Measurements from ENCODE around the gene UBE2D2. TPM values are rescaled to one million over a fixed set of nuclear protein-coding genes. Genes with fewer than 3 reads are reported as not detected.
"Not testable (repeated sequence)": the region's sequence is repeated elsewhere in the genome, so short reads cannot be mapped to it uniquely, and the experiment has no call there.

Gene UBE2D2
- total and polyA plus RNA-seq, 9 donors = 93.2 to 127 (median 111) TPM

DNA sequence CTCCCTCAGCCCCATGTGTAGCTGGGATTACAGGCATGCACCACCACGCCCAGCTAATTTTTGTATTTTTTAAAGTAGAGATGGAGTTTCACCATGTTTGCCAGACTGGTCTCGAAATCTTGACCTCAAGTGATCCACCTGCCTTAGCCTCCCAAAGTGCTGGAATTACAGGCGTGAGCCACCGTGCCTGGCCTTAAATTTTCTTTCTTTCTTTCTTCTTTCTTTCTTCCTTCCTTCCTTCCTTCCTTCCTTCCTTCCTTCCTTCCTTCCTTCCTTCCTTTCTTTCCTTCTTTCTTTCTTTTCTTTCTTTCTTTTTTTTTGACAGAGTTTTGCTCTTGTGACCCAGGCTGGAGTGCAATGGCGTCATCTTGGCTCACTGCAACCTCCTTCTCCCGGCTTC lies 14.5 kb upstream of the UBE2D2 start:
- H3K4me3 ChIP-seq (ENCODE audit: low read length); H3K9me3 ChIP-seq (replicated peaks; ENCODE audit: control insufficient read depth, low read depth, low read length); H3K27ac ChIP-seq (ENCODE audit: low read length); H3K36me3 ChIP-seq (ENCODE audit: control insufficient read depth, insufficient read depth, low read length); H3K27me3 ChIP-seq (ENCODE audit: control insufficient read depth, insufficient read depth, low read length); DNase-seq; H3K4me1 ChIP-seq (ENCODE audit: control insufficient read depth, insufficient read depth, low read length): not testable (repeated sequence)
- WGBS (ENCODE audit: insufficient coverage) = 90% methylated on average over 6 of the region's 6 CpGs

GRCh38 chr5:139549162-139549894 lies 11.8 kb upstream of the UBE2D2 start:
- no peak overlapping the region for H3K27ac ChIP-seq (ENCODE audit: low read length)
- WGBS (ENCODE audit: insufficient coverage) = 97% methylated on average over 46 of the region's 49 CpGs
- no peak for DNase-seq
- no peaks in the 10 kb centered on the region for H3K27me3 ChIP-seq (ENCODE audit: control insufficient read depth, insufficient read depth, low read length)
- H3K9me3 ChIP-seq (replicated peaks; ENCODE audit: control insufficient read depth, low read depth, low read length) = no peaks in the 10 kb centered on the region
- H3K36me3 ChIP-seq (ENCODE audit: control insufficient read depth, insufficient read depth, low read length) = no peaks in the 10 kb centered on the region
- no peak overlapping the region for H3K4me3 ChIP-seq (ENCODE audit: low read length)
- H3K4me1 ChIP-seq (ENCODE audit: control insufficient read depth, insufficient read depth, low read length) = no peaks in the 10 kb centered on the region

DNA sequence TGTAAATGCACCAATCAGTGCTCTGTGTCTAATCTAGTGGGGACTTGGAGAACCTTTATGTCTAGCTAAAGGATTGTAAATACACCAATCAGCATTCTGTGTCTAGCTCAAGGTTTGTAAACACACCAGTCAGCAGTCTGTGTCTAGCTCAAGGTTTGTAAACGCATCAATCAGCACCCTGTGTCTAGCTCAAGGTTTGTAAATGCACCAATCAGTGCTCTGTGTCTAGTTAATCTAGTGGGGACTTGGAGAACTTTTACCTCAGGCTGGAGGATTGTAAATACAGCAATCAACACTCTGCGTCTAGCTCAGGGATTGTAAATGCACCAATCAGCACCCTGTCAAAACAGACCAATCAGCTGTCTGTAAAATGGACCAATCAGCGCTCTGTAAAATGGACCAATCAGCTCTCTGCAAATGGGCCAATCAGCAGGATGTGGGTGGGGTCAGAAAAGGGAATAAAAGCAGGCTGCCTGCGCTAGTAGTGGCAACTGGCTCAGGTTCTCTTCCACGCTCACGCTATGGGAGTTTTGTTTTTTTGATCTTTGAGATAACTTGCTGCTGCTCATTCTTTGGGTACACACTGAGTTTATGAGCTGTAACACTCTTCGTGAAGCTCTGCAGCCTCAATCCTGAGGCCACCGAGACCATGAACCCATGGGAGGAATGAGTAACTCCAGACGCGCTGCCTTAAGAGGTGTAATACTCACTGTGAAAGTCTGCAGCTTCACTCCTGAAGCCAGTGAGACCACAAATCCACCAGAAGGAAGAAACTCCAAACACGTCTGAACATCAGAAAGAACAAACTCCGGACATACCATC lies 10.9 kb upstream of the UBE2D2 start:
- DNase-seq; H3K27ac ChIP-seq (ENCODE audit: low read length): not testable (repeated sequence)
- 67% methylated on average over 7 of the region's 12 CpGs for WGBS (ENCODE audit: insufficient coverage)

DNA sequence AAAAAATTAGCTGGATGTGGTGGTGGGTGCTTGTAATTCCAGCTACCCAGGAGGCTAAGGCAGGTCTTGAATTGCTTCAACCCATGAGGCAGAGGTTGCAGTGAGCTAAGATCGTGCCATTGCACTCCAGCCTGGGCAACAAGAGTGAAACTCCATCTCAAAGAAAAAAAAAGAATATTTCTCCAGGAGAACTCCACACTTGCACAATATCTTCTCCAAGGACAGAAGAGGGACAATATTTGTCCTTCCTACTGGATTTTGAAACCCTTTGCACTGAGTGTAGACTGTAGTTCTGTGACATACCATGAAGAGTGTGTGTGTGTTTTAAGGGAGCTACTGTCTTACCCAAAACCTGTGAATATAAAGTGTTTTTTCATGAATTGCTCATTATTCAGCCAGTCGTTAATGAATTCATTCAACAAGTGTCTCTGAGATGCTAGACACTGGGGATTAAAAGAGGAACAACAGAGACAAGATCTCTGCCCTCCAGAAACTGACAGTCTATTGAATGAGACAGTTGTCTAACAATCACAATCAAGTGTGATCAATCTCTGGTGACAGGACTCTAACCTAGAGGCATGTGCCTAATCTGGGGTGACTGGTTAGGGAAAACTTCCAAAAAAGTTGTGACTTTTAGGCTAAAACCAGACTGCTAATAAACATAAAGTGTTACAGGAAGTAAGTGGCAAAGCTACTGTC lies 9.8 kb upstream of the UBE2D2 start:
- no peak for DNase-seq
- Histone ChIP-seq H3K27me3 (ENCODE audit: control insufficient read depth, insufficient read depth, low read length) (no peaks in the 10 kb centered on the region), H3K36me3 (ENCODE audit: control insufficient read depth, insufficient read depth, low read length) (no peaks in the 10 kb centered on the region), H3K4me1 (ENCODE audit: control insufficient read depth, insufficient read depth, low read length) (no peaks in the 10 kb centered on the region), H3K9me3 (replicated peaks; ENCODE audit: control insufficient read depth, low read depth, low read length) (no peaks in the 10 kb centered on the region), H3K4me3 (ENCODE audit: low read length) (no peak overlapping the region), H3K27ac (ENCODE audit: low read length) (no peak overlapping the region)
- WGBS (ENCODE audit: insufficient coverage) = 80% methylated on average over 1 of the region's 2 CpGs

More for the DNA sequence above, 10.9 kb upstream of the UBE2D2 start:
- H3K4me1 ChIP-seq (ENCODE audit: control insufficient read depth, insufficient read depth, low read length); H3K27me3 ChIP-seq (ENCODE audit: control insufficient read depth, insufficient read depth, low read length); H3K36me3 ChIP-seq (ENCODE audit: control insufficient read depth, insufficient read depth, low read length); H3K4me3 ChIP-seq (ENCODE audit: low read length); H3K9me3 ChIP-seq (replicated peaks; ENCODE audit: control insufficient read depth, low read depth, low read length): not testable (repeated sequence)

DNA sequence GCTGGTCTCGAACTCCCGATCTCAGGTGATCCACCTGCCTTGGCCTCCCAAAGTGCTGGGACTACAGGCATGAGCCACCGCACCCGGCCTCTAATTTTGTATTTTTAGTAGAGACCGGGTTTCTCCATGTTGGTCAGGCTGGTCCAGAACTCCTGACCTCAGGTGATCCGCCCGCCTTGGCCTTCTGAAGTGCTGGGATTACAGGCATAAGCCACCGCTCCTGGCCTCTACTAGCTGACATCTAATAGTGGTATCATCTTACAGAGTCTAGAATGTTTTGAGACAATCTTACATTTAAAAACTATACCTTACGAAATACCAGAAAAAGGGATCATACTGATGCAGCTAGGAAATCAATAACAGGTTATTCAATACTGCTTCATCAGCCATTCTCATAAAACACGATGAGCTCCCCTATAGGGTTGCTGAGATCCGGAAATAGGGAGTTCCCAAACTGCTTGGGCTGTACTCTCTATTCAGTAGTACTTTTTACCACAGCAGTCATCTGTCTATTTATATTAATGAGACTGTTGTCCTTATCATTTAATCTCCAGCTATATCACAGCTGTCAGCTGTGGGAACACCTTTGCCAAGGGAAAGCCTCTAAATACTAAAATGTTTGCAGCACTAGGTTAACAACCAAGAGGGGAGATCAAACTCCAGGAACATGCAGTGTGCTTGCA lies 8.1 kb upstream of the UBE2D2 start:
- Histone ChIP-seq H3K4me3 (ENCODE audit: low read length) (no peak overlapping the region), H3K36me3 (ENCODE audit: control insufficient read depth, insufficient read depth, low read length) (no peaks in the 10 kb centered on the region), H3K27me3 (ENCODE audit: control insufficient read depth, insufficient read depth, low read length) (no peaks in the 10 kb centered on the region), H3K27ac (ENCODE audit: low read length) (no peak overlapping the region), H3K4me1 (ENCODE audit: control insufficient read depth, insufficient read depth, low read length) (no peaks in the 10 kb centered on the region), H3K9me3 (replicated peaks; ENCODE audit: control insufficient read depth, low read depth, low read length) (no peaks in the 10 kb centered on the region)
- no peak for DNase-seq
- 87% methylated on average over 5 of the region's 11 CpGs for WGBS (ENCODE audit: insufficient coverage)

DNA sequence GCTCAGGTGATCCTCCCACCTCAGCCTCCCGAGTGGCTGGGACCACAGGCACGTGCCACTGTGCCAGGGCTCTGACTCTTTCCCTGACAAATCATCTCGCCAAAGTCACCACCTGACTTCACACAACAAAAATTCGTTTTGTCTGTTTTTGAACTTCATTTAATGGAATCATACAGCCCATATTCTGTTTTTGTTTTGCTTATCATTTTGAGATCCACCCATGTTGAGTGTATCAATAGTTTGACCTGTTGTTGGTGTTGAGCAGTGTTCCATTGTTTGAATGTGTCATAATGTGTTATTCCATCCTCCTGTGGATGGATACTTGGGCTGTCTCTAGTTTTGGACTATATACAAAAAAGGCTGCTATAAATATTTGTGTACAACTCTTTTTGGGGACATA lies 6.9 kb upstream of the UBE2D2 start:
- no peak for DNase-seq

GRCh38 chr5:139557811-139558210 lies 3.3 kb upstream of the UBE2D2 start:
- H3K4me1 ChIP-seq (ENCODE audit: control insufficient read depth, insufficient read depth, low read length) = peaks cover 5% of the 10 kb centered on the region
- H3K36me3 ChIP-seq (ENCODE audit: control insufficient read depth, insufficient read depth, low read length) = no peaks in the 10 kb centered on the region
- no peak for DNase-seq
- no peaks in the 10 kb centered on the region for H3K27me3 ChIP-seq (ENCODE audit: control insufficient read depth, insufficient read depth, low read length)
- no peak overlapping the region for H3K4me3 ChIP-seq (ENCODE audit: low read length)
- no CpG with 5 or more reads among the region's 2 CpGs for WGBS (ENCODE audit: insufficient coverage)
- H3K9me3 ChIP-seq (replicated peaks; ENCODE audit: control insufficient read depth, low read depth, low read length) = no peaks in the 10 kb centered on the region
- H3K27ac ChIP-seq (ENCODE audit: low read length) = no peak overlapping the region

More for the DNA sequence above, 6.9 kb upstream of the UBE2D2 start:
- 89% methylated on average over 2 of the region's 4 CpGs for WGBS (ENCODE audit: insufficient coverage)
- no peak overlapping the region for H3K4me3 ChIP-seq (ENCODE audit: low read length)
- H3K27me3 ChIP-seq (ENCODE audit: control insufficient read depth, insufficient read depth, low read length) = no peaks in the 10 kb centered on the region
- no peak overlapping the region for H3K27ac ChIP-seq (ENCODE audit: low read length)
- H3K4me1 ChIP-seq (ENCODE audit: control insufficient read depth, insufficient read depth, low read length) = no peaks in the 10 kb centered on the region
- no peaks in the 10 kb centered on the region for H3K9me3 ChIP-seq (replicated peaks; ENCODE audit: control insufficient read depth, low read depth, low read length)
- H3K36me3 ChIP-seq (ENCODE audit: control insufficient read depth, insufficient read depth, low read length) = no peaks in the 10 kb centered on the region

GRCh38 chr5:139561655-139562451 lies 714 bp downstream of the UBE2D2 start:
- no peaks in the 10 kb centered on the region for H3K27me3 ChIP-seq (ENCODE audit: control insufficient read depth, insufficient read depth, low read length)
- peaks cover 4% of the 10 kb centered on the region for H3K36me3 ChIP-seq (ENCODE audit: control insufficient read depth, insufficient read depth, low read length)
- peak overlapping the region; percentile 88 for H3K4me3 ChIP-seq (ENCODE audit: low read length)
- peaks cover 14% of the 10 kb centered on the region for H3K4me1 ChIP-seq (ENCODE audit: control insufficient read depth, insufficient read depth, low read length)
- peak; percentile 66 for DNase-seq
- H3K27ac ChIP-seq (ENCODE audit: low read length) = peak overlapping the region; percentile 95
- 0% methylated on average over 44 of the region's 57 CpGs for WGBS (ENCODE audit: insufficient coverage)
- H3K9me3 ChIP-seq (replicated peaks; ENCODE audit: control insufficient read depth, low read depth, low read length) = no peaks in the 10 kb centered on the region

- Histone ChIP-seq H3K9me3 (replicated peaks; ENCODE audit: control insufficient read depth, low read depth, low read length) (no peaks in the 10 kb centered on the region), H3K27ac (ENCODE audit: low read length) (peak overlapping the region; percentile 95), H3K36me3 (ENCODE audit: control insufficient read depth, insufficient read depth, low read length) (peaks cover 4% of the 10 kb centered on the region), H3K27me3 (ENCODE audit: control insufficient read depth, insufficient read depth, low read length) (no peaks in the 10 kb centered on the region), H3K4me3 (ENCODE audit: low read length) (peak overlapping the region; percentile 88), H3K4me1 (ENCODE audit: control insufficient read depth, insufficient read depth, low read length) (peaks cover 14% of the 10 kb centered on the region)
- 20% methylated on average over 1 of the region's 5 CpGs for WGBS (ENCODE audit: insufficient coverage)
- no peak for DNase-seq
Measured at GRCh38 chr5:139562847-139563246, 1.7 kb downstream of the UBE2D2 start.
